Hematopoietic multipotent progenitor cell treated with erythropoietin and hydrocortisone succinate and interleukin-3 and kit ligand, for 6 days (in vitro differentiated cells): ENCODE results near the gene VSTM2L.
A peak's percentile ranks its signal among the peaks of the same experiment; 100 is the strongest.

Experiments used
- DNase-seq: peaks from one replicate; pipeline ENCODE4 v3.0.0-alpha.2; 2015

VSTM2L gene

DNA sequence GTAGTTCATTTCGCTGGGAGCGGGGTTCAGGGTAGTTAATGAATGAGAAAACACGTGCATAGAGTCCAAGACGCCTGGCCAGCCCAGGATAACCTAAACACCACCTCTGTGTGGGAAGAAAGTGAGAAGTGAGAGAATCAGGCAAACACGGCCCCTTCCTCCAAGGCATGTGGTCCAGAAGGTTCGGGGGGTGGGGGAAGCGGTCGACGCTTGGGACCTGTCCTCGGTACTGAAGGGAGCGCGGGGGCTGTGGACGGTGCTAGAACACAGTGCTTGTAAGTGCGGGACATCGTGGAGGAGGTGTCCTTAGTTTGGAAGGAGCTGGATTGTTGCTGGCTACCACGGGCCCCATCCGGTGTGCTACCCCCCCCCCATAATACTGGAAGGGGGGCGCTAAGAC is 1.7 kb upstream of the VSTM2L start:
- DNase-seq = peak; percentile 27

DNA sequence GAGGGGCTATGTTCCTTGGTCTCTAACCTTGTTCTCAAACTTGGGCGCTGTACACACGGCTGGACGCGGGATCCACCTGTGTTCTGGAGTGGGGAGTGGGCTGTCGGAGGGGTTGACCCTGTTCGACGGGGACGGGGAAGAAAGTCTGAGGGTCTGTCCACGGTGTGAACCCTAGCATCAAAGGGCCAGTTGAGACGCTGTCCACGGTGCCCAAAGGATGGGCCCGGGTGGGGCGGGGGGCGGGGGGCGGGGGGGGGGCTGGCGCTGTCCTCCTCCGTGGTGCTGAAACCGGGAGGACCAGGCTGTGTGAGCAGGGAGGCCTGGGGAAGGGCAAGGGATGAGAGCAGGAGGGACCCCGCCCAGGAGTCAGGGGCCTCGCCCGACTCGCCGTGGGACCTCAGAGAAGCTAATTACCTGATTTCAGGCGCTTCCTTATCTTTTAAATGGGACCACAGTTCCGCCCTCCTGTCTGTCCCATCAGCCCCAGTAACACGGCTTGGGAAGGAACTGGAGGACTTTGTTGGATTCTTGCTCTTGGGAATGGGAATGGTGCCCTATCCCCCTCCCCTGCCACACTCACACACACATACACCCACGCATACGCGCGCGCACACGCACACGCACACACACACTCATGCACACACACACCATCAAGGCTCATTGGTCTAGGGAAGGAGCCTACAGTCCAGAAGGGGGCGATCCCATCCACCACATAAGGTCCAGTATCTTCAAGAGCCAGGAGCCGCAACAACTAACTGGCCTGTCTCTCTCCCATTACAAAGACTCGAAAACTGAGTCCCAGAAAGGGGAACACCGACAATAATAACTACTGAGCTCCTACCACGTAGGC is 1.0 kb upstream of the VSTM2L start:
- DNase-seq = peak; percentile 81

DNA sequence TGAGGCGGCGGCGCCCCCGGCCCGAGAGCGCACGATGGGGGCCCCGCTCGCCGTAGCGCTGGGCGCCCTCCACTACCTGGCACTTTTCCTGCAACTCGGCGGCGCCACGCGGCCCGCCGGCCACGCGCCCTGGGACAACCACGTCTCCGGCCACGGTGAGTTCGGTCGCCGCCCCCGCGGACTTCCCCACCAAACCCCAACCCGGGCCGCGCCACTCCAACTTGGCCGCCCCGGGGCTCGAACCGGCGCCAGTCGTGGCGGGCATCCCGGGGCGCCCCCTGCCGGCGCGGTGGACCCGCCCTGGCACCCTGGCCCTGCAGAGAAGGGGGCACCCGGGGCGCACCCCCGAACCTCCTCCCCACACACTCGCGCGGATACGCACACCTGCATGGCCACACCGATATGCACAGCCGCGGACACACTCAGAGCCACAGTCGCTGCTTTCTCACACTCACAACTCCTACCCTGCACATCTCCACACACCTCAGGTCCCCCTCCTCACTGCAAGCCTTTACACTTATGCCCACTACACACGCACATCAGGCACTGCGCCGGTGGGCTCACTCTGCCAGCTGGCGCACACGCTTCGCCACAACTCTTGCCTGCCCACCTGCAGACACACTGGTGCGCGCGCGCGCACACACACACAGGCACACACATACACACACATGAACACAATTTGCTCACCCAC is 535 bp downstream of the VSTM2L start:
- no peak for DNase-seq

DNA sequence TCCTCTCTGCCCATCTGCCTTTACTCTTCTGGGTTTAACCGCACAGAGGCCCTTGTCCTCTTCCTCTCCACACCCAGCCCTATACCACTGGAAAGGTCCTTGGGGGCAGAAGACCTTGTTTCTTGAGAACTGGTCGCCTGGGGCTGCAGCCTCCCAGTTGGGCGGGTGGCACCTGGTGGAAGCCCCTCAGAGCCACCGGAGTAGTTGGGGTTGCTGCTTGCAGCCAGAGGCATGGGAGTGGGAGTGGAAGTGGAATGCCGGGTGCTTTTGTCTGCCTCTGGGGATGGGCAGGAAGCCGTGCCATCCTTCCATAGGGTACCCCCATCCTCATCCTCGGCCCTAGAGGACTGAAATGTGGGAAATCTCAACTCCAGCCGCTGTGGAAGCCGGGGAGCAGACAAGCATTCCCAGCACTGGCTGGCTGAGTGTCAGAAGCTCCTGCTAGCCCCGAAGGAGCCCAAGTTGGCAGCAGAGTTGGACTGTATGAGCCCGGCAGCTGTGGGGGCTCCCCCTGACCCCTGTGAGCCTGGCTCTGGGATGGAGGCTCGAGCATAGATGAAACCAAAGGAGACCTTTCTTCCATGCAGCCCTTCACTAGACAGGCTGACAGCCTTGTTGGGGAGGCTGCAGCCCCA is 1.2 kb downstream of the VSTM2L start:
- no peak for DNase-seq

DNA sequence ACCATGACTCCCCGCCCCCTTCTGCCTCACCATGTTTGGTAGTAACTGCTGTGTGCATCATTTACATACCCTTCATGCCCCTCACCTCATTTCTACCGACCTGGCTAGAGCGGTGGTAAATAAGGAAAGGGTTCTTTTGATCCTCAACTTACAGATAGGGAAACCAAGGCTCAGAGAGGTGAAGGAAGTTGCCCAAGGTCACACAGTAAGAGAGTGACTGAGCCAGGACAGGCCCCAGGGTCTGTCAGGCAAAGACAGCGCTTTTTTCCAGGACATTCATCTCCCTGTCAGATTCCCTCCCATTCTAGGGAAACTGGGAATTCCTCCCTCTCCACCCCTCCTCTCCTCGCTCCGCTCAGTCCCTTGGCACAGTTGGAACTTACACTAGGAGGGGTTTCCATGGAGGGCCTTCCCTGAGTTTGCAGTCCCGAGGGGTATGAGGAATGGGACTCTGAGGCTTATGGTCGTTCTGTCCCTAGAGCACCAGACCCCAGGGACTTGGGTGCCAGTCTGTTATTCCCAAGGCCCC is 2.0 kb downstream of the VSTM2L start:
- no peak for DNase-seq

DNA sequence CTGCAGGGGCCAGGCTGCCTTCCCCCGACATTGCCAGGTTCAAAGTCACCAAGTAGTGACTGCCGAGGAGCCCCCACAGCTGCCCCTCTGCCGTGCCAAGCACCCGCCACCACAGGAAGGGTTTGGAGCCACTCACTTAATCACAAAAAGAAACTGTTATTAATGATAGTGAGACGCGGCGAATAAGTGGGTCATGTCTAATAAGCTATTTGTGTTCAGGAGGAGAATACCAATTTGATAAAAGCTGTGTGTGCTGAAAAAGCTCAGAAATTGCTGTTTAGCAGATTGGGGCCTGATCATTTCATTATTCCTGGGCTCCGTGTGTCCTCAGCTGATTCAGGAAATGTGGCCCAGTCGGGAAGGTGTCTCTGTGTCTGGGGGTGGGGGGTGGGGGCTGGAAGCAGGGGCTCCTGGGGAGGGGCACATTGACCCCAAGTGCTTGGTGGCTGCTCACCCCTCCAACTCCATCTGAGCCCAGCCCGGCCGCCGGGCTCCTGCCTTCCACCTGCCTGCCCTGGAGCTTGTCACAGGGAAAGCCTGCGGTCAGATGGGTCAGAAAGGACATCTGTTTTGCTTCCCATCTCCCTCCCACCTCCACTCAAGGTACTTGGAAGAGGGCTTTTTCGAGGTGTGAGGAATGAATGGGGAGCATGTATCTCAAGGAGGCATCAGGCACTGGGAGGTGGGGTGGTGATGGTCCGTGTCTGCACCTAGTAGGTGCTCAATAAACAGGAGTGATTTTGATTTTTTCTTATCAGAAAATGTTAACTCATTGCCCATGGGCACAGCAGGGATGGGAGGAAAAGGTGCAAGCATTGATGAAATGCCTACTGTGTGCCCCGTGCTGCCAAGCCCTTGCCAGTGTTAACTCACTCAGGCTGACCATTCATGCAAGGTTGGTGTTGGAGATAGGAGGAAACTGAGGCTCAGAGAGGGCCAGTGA is 3.0 kb downstream of the VSTM2L start:
- DNase-seq = no peak

DNA sequence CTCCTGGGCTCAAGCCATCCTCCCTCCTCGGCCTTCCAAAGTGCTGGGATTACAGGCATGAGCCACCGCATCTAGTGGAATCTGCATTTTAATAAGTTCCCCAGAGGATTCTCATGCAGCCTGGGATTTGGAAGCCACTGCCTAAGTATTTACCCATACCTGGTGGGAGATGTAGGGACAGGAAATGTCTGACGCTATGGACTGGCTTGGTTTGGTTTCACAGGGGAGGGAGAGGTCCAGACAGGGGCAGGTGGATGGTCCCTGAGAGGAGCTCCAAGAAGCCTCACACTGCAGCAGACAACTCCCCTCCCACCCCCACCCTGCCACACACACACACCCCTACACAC is 4.4 kb downstream of the VSTM2L start:
- DNase-seq = no peak

DNA sequence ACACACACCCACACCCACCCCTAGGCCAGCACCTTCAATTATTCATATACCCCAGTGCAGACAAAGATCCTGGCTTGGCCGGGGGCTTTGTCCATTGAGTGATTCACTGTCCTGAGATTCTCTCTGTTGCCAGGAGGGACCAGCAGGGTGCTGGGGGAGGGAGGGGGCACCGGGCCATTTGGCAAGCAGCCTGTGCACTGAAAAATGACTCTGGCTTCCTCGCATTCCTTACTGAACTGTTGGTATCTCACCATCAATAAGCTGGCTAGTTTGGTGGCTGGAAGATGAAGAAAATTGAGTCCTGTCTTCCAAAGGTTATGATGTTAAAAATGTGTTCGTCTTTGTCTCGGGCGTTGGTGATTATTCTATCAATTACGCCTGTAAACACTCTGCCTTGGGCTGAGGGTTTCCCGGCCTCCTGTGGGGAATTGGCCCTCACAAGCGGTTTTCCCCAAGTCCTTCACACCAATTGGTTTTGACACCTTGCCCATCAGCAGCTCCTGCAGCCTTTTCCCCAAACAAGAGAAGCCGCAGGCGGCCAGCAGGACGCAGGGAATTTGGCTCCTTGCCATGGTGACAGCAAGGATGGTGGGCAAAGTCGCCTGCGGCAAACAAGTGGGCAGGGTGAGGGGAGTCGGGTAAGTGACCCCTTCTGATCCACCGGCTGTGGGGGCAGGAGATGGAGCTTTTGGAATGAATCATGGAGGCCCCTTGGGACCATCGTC is 4.9 kb downstream of the VSTM2L start:
- no peak for DNase-seq

DNA sequence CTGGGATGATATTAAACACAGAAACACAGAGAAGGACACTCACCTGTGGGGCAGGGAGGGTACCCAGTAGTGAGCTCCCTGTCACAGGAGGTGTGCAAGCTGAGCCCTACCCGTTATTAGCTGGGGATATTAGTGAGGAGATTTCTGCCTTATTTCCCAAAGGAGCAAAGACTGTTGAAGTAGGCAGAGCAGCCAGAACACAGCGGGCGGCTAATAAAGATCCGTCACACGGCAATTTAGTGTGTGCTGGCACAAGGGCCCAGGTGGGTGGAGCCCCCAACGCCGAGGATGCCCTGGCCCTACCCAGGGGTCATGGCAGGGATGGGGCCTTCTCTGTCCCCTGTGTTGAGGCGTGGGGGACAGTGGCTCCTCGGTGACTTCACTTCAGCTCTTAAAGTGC is 8.3 kb downstream of the VSTM2L start:
- no peak for DNase-seq

DNA sequence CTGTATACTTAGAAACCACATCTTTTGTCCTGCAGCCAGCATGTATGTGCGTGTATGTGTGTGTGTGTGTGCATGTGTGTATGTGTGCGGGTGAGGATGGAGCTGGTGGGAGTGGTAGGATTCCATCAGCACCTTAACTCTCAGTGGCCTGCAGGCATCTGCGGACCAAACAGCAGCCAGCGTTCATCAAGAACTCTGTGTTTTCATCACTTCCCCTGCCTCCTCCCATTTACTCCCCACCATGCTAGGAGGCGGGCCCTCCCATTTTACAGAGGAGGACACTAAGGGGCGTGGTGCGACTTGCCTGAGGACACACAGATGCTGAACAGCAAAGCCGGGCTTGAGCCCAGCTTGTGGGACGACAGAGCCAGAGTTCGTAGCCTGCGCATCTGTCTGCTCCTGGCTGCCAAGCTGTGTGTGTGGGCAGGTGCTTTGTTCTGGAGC is 8.9 kb downstream of the VSTM2L start:
- DNase-seq = peak; percentile 60

DNA sequence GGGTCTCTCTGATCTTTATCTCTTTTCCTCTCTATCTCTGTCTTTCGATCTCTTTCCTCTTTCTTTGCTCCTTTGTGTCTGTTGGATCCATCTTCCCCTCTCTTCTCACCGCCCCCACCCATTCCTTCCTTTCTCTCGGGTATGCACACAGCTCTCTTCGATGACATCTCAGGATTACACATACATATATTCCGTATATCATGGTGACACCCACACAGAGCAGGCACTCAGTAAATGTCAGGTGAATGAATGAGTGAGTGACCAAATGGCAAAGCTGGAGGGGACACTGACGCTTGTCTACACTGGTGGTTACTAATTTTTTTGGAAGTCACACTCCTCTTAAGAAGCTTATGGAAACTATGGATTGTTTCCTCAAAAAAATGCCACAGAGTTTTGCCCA is 9.9 kb downstream of the VSTM2L start:
- no peak for DNase-seq

DNA sequence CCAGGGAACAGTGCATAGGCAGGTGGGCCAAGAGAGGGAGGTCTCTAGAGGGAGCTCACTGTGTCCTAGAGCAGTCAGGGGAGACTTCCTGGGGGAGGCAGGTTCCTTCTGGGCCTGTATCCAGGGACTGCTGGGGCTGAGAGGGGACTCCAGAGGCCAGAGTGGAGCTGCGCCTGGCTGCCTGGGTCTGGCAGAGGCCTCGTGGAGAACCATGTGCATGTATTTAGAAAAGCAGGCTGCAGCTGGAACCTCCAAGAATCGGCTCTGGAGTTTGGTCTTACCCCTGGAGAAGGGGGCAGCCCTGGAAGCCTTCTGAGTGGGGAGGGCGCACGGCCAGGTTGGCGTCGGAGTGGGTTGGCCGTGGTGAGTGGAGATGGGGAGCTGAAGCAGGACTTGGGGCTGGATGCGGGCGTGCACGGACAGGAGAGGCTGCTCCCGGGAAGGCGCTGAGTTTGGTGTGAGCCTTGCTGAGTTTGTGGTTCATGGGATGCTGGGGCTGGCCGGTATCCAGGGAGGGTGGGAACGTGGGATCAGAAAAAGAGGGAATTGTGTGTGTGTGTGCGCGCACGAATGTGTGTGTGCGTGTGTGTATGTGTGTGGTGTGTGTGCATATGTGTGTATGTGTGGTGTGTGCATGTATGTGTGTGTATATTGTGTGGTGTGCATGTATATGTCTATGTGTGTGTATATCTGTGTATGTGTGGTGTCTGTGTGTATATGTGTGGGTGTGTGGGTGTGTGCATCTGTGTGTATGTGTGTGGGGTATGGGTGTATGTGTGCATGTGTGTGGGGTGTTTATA is 10.8 kb downstream of the VSTM2L start:
- DNase-seq = no peak

DNA sequence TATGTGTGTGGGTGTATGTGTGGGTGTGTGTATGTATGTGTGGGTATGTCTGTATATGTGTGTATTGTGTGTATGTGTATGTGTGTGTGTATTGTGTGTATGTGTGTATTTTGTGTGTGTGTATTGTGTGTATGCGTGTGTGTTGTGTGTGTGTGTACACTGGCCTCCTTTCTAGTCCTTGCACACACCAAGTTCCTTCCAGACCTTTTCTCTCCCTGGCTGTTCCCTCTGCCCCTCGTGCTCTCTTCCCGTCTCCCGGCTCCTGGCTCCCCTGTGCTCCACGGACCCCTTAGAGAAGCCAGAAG is 11.4 kb downstream of the VSTM2L start:
- no peak for DNase-seq

DNA sequence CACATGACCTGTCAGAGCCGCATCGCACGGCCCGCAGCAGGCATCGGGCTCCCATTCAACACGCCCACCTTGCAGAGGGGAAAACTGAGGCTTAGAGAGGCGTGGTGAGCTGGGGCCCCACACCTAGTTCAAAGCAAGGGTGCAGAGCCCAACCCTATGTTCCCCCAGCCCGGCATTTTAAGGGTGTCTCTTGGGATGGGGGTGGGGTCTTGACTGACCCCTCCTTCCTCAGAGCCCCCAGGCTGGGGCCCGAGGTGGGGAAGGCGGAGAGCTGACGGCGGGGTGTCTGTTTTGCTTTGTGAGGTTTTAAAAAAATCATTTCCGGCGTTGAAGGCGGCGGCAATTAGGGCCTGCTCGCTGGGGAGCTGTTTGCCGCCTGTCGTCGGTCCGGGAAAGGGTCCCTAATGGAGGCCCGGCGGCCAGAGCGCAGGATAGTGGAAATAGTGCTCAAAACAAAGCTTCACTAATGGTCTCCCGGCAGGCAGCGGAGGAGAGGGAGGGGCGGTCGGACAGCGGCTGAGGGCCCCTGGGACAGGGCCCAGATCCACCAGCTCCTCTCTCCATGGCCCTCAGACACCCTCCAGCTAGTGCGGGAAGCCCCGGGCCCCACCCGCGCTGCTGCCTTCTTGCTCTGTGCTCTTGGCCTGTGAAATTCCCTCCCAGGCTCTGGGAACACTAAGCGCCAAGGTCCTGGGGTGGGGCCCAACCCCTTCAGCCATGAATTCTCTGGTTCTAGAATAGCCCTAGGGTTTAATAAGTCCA is 11.9 kb downstream of the VSTM2L start:
- DNase-seq = no peak

DNA sequence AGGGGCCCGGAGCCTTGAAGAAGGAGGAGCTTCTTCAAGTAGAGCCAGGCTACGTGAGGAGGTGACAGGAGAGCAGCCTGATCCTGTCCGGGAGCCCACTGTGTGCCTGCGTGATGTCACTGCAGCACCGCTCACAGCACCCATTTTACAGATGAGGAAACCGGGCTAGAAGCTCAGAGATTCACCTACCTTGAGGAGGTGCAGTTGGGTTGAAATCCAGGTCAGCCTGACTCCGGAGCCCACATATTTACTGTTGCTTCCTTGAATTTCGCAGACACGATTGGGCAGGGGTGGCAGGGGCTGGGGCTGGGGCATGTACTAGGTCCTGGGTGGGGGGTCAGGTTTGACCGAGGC is 12.5 kb downstream of the VSTM2L start:
- DNase-seq = no peak

DNA sequence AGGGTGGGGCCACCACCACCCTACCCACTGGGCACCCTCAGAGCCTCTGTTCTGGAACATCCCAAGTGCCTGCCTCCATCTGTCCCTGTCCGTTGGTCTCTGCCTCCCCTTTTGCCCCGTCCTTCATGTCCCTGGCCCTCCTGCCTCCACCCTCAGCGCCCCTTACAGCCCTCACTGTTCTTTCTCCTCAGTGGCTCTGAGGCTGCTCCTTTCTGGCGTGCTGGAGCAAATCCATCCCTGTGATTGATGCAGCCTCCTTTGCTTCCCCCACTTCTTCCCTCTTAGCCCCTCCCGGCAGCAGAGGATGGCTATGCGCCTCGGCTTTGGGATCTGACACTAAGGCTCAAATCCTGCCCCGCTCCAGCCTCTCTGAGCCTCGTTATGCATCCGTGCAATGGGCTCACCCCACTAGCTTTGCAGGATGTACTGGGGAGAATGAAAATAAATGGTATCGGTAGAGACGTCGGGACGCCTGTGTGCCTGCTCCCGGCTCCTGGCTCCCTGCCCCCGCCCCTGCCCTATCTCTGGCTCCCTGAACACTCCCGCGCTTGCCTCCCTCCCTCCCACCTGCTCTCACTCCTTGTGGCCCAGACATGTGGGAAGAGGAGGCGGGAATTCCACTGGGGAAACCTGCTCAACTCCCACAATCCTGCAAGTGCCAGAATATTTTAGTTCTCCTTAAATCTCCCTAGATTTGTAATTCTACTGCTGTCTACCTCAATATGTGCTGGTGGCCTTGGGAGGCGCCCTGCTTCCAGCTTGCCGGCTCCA is 13.1 kb downstream of the VSTM2L start:
- no peak for DNase-seq

DNA sequence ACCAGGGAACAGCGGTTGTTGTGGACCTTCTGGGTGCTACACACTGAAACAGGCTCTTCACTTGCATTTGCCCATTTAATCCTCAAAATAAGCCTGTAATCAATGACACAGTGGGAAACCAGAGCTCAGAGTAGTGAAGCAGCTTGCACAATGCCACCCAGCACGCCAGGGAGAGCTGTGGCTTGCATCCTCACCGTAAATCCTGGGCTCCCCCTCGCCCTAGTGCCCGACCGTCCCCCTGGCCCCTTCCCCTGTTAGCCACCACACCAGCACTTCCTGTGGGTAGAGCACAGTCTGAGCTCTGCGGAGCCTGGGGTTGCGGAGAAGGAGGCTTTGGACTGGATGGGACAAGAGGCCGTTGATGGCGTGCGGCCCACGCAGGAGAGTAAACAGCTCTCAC is 14.5 kb downstream of the VSTM2L start:
- no peak for DNase-seq

DNA sequence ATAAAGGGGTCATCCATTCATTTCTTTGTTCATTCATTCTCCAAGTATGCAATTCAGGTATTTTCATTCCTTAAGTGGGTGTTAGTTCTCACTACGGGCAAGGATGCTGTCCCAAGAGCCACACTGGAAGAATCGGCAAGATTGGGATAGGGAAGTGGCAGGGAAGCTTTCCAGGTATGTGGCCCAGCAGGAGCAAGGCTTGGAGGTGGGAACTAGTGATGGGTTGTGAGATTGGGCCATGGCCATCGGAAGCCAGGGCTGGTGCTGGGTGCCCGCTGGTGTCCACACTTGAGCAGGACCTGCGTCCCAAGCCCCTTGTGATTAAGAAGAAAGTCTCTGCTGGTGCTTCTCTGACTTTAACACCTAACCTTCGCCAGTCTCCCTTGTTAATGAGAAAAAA is 15.1 kb downstream of the VSTM2L start:
- DNase-seq = no peak

DNA sequence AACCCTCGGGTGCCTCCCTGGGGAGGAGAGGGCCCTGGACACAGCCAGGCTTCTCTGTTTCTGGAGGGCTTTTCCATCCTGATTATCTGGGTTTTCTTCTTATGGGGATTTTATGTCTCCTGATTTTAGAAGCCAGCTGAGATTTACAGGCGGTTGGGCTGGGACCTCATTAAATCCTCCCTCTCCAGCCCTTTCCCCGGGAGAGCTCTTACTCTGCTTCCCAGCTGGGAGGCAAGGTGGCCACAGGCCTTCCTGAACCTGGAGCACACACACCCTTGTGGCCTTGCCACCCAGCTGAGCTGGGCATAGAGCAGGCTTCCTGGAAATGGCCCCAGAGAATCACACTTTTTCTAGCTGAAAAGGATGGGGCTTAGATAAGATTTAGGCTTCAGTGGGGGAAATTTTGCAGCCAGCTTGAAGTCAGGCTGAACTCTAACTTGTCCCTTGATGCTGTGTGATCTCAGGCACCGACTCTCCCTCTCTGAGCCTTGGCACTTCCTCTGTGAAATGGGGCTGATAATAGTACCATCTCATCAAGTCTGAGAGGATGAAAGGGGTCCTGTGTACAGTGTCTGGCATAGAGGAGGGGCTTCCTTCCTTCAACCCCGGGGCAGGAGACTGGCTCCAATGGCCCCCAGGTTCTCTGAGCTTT is 16.6 kb downstream of the VSTM2L start:
- no peak for DNase-seq
